HG03045 (cell line): ENCODE data around the gene DNAJB2.
"Not testable (repeated sequence)": the region's sequence is repeated elsewhere in the genome, so short reads cannot be mapped to it uniquely, and the experiment has no call there.

Experiments
- ATAC-seq: cut with Tn5 transposase; IDR thresholded peaks from one replicate; pipeline ENCODE4 v1.9.1; 2021; ENCODE audit warnings: mild to moderate bottlenecking, moderate library complexity; ENCODE audit not compliant: unreplicated experiment

The DNAJB2 gene

DNA sequence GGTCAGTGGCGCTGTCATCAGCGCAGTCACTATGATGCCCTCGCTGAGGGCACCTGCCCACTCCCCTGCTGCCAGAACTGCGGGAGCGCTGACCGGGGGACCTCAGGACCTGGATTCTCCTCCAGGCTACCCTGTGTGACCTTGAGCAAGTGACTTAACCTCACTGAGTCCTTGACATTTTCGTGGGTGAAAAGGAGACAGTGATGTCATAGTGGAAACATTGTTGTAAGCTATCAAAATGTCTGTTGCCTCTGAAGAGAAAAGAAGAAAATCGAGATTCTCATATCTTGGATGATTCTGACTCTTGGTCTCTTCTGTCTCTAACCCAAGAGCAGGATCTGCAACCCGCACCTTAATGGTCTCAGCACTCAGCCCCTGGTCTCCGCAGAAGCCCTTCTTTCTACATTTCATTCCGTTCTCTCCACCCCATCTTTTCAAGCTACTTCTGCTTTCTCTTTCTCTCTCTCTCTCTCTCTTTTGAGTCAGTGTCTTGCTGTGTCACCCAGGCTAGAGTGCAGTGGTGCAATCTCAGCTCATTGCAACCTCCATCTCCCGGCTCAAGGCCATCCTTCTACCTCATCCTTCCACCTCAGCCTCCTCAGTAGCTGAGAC, 24.5 kb upstream of the DNAJB2 start:
- peak; percentile 23 for ATAC-seq

DNA sequence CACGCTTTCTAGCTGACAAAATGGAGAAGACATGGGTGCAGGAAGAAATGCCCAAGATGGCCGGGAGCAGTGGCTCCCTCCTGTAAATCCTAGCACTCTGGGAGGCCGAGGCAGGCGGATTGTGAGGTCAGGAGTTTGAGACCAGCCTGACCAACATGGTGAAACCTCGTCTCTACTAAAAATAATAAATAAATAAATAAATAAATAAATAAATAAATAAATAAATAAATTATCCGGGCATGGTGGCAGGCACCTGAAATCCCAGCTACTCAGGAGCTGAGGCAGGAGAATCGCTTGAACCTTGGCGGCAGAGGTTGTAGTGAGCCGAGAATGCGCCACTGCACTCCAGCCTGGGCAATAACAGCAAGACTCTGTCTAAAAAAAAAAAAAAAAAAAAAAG, 20.2 kb upstream of the DNAJB2 start:
- not testable (repeated sequence) for ATAC-seq

DNA sequence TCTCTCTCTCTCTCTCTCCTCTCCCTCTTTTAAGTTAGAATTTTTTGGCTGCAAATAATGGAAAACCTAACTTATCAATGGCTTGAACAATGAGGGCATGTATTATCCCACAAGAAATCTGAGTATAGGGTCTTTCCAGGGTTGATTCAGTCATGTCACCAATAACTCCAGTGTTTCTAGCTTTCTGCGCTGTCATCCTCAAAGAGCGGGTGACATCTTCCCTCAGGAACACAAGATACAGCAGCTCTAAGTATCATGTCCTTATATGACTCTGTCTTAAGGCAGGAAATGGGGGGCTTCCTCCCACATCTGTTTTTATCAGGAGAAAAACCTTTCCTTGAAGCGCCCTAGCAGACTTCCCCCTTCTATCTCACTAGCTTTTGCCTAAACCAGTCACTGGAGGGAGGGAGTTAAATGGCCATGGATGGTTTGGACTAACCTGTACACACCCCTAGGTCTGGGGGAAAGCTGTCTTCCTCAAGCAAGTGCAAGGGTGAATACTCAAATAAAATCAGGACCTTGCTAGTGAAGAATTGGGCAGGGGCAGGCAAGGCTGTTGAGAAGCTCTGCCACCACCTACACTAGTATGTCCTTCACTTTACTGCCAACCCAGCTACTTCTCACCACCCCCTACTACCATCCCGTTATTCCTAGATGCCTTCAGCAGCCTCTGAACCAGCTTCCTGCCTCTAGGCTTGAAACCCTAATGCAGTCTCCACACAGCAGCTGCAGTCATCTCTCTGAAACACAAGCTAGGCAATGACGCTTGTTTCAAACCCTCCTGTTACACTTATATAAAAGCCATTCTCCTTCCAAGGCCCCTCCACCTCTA, 17.9 kb upstream of the DNAJB2 start:
- ATAC-seq, result no peak

DNA sequence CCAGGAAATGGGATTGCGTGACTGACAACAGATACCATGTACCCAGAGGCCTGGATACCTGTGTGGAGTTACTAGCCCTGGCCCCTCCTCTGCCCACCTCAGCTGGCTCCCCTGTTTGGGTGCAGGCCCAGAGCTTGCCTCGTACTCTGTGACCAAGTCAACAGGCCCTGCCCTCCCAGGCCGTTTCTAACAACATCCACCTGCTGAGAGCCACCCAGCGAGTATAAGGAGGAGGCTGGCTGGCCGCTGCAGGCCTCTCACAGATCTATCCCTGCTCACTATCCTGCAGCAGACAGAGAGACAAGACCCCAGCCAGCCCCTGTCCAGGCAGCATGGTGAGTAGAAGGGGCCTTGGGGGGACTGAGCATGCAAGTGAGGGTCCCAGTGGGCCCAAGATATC, 12.9 kb upstream of the DNAJB2 start:
- ATAC-seq, result no peak

DNA sequence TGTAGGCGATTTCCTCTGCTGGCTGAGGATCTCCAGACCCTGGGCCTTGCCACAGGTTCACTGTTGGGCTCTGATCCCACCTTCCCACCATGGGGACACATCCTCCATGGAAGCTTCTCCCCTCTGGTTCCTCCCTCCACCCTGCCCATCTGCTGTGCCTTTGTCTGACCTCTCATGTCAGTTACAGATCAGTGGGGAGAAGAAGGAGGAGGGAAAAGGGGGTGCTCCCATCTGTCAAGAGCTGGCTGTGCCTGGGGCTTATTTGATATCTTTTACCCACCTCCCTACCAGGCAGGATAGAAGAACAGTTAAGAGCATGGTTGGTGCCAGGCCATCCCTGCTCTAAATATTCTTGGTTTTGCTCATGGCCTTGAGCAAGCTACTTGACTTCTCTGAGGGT, 12.3 kb upstream of the DNAJB2 start:
- no peak for ATAC-seq

DNA sequence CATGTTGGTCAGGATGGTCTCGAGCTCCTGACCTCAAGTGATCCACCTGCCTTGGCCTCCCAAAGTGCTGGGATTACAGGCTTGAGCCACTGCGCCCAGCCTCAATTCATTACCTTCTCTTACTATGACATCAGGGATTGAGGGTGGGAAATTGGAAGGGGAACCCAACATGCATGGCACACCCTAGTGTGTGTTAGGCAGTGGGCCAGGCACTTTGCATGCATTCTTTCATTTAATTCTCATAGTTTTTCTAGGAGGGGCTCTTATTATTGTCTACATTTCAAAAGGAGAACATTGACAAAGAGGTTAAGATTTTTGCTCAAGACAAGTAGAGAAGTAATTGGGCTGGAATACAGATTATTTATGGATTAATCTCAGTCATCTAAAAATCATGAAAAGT, 10.9 kb upstream of the DNAJB2 start:
- ATAC-seq, result no peak

DNA sequence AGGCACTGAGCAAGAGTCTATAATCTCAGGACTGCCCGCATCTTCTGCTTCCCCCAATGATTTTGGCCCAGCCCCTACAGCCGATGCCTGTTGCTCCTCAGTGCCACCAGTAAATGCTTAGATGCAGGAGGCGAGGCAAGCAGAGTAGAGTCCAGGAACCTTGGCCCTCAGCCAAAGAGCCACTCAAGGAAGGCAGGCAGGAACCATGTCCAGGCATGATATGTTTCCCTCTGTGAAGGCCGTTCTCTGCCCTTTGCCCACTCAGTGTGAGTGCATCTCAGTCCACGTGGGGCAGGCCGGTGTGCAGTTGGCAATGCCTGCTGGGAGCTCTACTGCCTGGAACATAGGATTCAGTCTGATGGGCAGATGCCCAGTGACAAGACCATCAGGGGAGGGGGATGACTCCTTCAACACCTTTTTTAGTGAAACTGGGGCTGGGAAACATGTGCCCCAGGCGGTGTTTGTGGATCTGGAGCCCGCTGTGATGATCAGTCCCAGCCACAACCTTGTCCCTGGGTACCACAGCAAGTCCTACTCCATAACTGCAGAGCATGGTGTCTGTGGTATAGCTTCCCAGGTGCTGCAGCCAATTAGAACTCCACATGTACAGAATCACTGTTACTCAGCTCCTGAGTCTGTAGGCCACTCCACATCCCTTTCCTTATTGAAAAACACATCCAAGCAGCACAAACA, 9.7 kb upstream of the DNAJB2 start:
- ATAC-seq, result no peak

DNA sequence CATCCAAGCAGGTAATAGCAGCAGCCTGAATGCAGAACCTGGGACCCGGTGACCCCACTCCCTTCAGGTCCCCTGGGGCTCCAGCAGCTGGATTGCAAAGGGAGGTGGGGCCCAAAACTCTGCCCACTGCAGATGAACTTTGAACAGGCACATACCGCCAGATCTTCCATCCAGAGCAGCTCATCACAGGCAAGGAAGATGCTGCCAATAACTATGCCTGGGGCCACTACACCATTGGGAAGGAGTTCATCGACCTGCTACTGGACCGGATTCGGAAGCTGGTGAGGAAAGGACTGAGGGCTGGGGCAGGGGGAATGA, 9.2 kb upstream of the DNAJB2 start:
- no peak for ATAC-seq

GRCh38 chr2:219271021-219271420, 8.1 kb upstream of the DNAJB2 start:
- ATAC-seq, result no peak

DNA sequence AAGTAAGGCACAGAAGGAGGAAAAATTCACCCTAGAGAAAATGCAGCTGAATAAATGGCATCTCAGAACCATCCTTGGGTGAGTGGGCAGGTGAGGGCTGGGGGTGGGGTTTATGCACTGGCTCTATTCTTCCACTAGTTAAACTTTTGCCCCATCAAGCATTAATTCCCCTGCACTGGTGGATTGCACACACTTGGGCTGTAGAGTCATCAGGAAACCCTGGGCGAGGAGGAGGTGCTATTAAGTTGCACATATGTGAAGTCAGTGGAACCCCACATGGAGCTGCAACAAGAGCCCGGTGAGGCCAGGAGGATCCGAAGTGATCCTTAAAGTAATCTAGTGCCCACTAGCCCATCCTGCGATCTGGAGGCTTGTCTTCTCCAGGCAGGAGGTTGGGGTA, 6.8 kb upstream of the DNAJB2 start:
- no peak for ATAC-seq

- no peak for ATAC-seq
Observed at GRCh38 chr2:219272995-219273394, 6.2 kb upstream of the DNAJB2 start.

DNA sequence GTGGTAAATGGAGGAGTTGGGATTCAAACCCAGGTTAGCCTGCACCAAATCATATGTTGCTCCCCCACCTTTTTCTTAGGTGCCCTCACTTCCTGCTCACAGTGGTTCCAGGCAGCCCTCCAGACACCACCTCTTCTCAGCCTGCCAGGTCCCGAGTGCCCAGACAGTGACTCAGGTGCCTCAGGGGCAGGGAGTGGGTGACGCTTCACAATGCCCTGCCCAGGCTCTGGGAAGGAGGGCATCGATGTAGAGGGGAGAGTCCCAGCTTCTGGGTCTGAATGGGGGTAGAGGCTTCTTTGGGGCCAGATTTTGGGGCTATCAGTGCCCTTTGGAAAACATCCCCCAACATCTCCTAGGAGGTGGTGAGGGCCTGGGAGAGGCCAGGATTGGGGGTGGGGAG, 5.2 kb upstream of the DNAJB2 start:
- no peak for ATAC-seq

DNA sequence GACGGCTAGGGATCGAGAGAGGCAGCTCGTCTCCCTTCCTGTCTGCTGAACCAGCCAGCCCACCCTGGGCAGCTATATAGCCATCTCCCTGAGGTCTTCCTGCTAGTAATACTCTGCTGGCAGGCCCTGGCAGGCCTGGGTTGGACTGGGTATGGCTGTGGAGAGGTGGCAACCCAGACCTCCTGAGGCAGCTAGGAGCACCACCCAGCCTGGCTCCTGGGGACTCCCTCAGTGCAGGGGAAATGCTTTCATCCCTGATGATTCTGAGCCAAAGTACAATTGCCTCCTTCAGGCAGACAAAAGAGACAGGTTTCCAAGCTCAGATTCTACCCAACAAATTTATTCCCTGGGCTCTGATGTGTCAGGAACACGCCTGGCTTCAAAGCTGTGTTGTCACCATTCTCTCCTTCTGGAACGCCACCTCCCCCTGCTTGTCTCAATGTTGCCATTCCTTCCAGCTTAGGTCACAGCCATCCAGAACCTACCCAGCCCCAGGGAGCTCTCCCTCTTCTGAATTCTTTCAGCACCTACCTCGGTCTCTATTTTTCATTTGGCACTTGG, 4.7 kb upstream of the DNAJB2 start:
- ATAC-seq, result no peak

GRCh38 chr2:219277703-219278654, 1.2 kb upstream of the DNAJB2 start:
- ATAC-seq, result peak; percentile 18

- ATAC-seq, result no peak
Observed at GRCh38 chr2:219278655-219279150, 463 bp upstream of the DNAJB2 start.

DNA sequence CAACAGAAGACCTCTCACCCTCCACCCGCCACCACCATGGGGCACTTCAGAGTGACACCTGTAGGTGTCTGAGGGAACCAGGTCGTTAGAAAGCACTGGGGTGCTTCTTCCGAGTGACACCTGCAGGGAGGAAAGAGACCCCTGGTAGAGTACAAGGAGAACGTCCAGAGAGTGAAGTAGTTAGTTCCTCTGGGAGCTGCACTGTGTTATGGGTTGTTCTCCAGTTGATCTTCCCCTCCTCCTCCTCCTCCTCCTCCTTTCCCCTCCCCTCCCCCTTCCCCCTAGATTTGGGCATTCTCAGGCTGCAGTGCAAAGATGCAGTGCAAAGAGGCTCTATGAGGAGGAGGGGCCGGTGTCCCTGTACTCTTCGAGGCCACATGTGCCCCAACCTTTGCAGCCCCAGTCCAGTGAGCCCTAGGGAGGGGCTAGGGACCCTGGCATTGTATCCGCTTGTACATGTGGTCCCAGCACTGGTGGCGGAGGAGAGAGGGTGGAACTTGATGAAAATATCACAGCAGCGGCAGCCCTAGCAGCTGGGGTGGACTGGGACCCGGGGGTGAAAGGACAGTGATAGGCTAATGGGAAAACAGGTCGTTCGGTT, 850 bp downstream of the DNAJB2 start:
- ATAC-seq, result no peak

GRCh38 chr2:219280651-219281050, 1.5 kb downstream of the DNAJB2 start:
- ATAC-seq, result no peak

- ATAC-seq, result no peak
Observed at GRCh38 chr2:219281588-219281987, 2.4 kb downstream of the DNAJB2 start.

- ATAC-seq, result no peak
Observed at GRCh38 chr2:219282375-219282774, 3.2 kb downstream of the DNAJB2 start.

GRCh38 chr2:219282943-219283581, 3.9 kb downstream of the DNAJB2 start:
- ATAC-seq, result no peak
